IMR-90 (cell line): ENCODE data around the gene SIPA1L3. TPM values are rescaled to one million over a fixed set of nuclear protein-coding genes. Genes with fewer than 3 reads are reported as not detected.

Source experiments
- ATAC-seq: fragments of 200-7000 bp; cut with Tn5 transposase; 2 replicates; pipeline ENCODE4 v1.9.1; 2020; ENCODE audit warnings: low read depth, mild to moderate bottlenecking, moderate library complexity
- BruUV-seq: library from RNA; stranded (reverse); fragments of 400-500 nt; replicated peaks from 2 replicates; lab custom pipeline; 2021; lab: Mats Ljungman, UMichigan
- CTCF ChIA-PET: fragments of 300-600 bp; formaldehyde crosslinking; extraction: SDS; loops from one replicate; lab custom pipeline; 2021; ENCODE audit warnings: antibody characterized with exemption; lab: Yijun Ruan, JAX
- POLR2A ChIA-PET: fragments of 300-600 bp; sonication (Branson Sonifier 250); formaldehyde crosslinking; loops from one replicate; lab custom pipeline; 2022; ENCODE audit warnings: antibody characterized with exemption; ENCODE audit not compliant: unreplicated experiment; lab: Charles Lee
- DNase-seq: peaks from one replicate; pipeline ENCODE4 v3.0.0; 2013
- H2AFZ ChIP-seq: replicated peaks from 2 replicates; pipeline ENCODE3; 2013; ENCODE audit warnings: low read length, mild to moderate bottlenecking; ENCODE audit not compliant: poor library complexity
- H2AK5ac ChIP-seq: 2 replicates; pipeline ENCODE4 v1.6.1; 2013; ENCODE audit warnings: low read depth, low read length, inconsistent platforms
- H2AK9ac ChIP-seq: replicated peaks from 2 replicates; pipeline ENCODE3; 2013; ENCODE audit warnings: mild to moderate bottlenecking, low read depth, low read length, moderate library complexity; ENCODE audit not compliant: poor library complexity
- H2BK120ac ChIP-seq: 2 replicates; pipeline ENCODE4 v1.6.1; 2013; ENCODE audit warnings: low read depth, low read length, inconsistent platforms
- H2BK15ac ChIP-seq: 3 replicates; pipeline ENCODE4 v1.6.1; 2013; ENCODE audit warnings: low read depth, low read length, inconsistent platforms
- H2BK20ac ChIP-seq: 2 replicates; pipeline ENCODE4 v1.6.1; 2013; ENCODE audit warnings: low read depth, mild to moderate bottlenecking, inconsistent platforms, low read length, moderate library complexity
- H2BK5ac ChIP-seq: 2 replicates; pipeline ENCODE4 v1.6.1; 2013; ENCODE audit warnings: mild to moderate bottlenecking, low read depth, low read length, inconsistent platforms; ENCODE audit not compliant: poor library complexity, severe bottlenecking
- H3K14ac ChIP-seq: replicated peaks from 2 replicates; pipeline ENCODE4 v1.6.1; 2013; ENCODE audit warnings: low read depth, low read length, inconsistent platforms
- H3K18ac ChIP-seq: 2 replicates; pipeline ENCODE4 v1.6.1; 2013; ENCODE audit warnings: low read depth, low read length, control low read depth
- H3K23ac ChIP-seq: 2 replicates; pipeline ENCODE4 v1.6.1; 2013; ENCODE audit warnings: low read depth, low read length, inconsistent platforms
- H3K27ac ChIP-seq: 2 replicates; pipeline ENCODE4 v1.5.1; 2013; ENCODE audit warnings: mild to moderate bottlenecking, control low read depth, low read length; ENCODE audit not compliant: insufficient read depth
- H3K27me3 ChIP-seq: 2 replicates; pipeline ENCODE4 v1.6.1; 2013; ENCODE audit warnings: low read length; ENCODE audit not compliant: control insufficient read depth, insufficient read depth
- H3K36me3 ChIP-seq: 2 replicates; pipeline ENCODE4 v1.6.1; 2013; ENCODE audit warnings: low read length, mixed read lengths; ENCODE audit not compliant: control insufficient read depth, insufficient read depth
- H3K4ac ChIP-seq: 2 replicates; pipeline ENCODE4 v1.6.1; 2013; ENCODE audit warnings: low read depth, low read length, inconsistent platforms
- H3K4me1 ChIP-seq: 2 replicates; pipeline ENCODE4 v1.6.1; 2013; ENCODE audit warnings: low read length, mixed read lengths; ENCODE audit not compliant: control insufficient read depth, insufficient read depth
- H3K4me2 ChIP-seq: 2 replicates; pipeline ENCODE4 v1.6.1; 2013; ENCODE audit warnings: low read depth, mild to moderate bottlenecking, control low read depth, low read length, moderate library complexity
- H3K4me3 ChIP-seq: 2 replicates; pipeline ENCODE4 v1.5.1; 2013; ENCODE audit warnings: low read depth, mild to moderate bottlenecking, control low read depth, low read length, moderate library complexity; ENCODE audit not compliant: insufficient read depth
- H3K56ac ChIP-seq: 2 replicates; pipeline ENCODE4 v1.6.1; 2013; ENCODE audit warnings: low read length, inconsistent platforms; ENCODE audit not compliant: insufficient read depth; ENCODE audit errors: extremely low read depth
- H3K79me1 ChIP-seq, 2 experiments: 2 replicates each; pipeline ENCODE4 v1.6.1; 2013; ENCODE audit warnings: low read length in 2 of 2, inconsistent platforms in 1 of 2, low read depth in 1 of 2
- H3K9ac ChIP-seq: 2 replicates; pipeline ENCODE4 v1.6.1; 2013; ENCODE audit warnings: low read depth, low read length, control low read depth
- H3K9me1 ChIP-seq: 2 replicates; pipeline ENCODE4 v1.6.1; 2013; ENCODE audit warnings: low read length, inconsistent platforms; ENCODE audit not compliant: insufficient read depth
- H3K9me3 ChIP-seq: 2 replicates; pipeline ENCODE4 v1.6.1; 2013; ENCODE audit warnings: low read length; ENCODE audit not compliant: control insufficient read depth, insufficient read depth
- H4K20me1 ChIP-seq: 2 replicates; pipeline ENCODE4 v1.6.1; 2013; ENCODE audit warnings: low read length, inconsistent platforms; ENCODE audit not compliant: insufficient read depth
- H4K5ac ChIP-seq: 2 replicates; pipeline ENCODE4 v1.6.1; 2013; ENCODE audit warnings: mild to moderate bottlenecking, low read depth, low read length, control low read depth
- H4K8ac ChIP-seq, 2 experiments: 2 replicates each; pipeline ENCODE4 v1.6.1; 2013; ENCODE audit warnings: low read depth in 2 of 2, low read length in 2 of 2, control low read depth in 1 of 2, inconsistent platforms in 1 of 2
- H4K91ac ChIP-seq: 2 replicates; pipeline ENCODE4 v1.6.1; 2013; ENCODE audit warnings: low read depth, low read length, inconsistent platforms; ENCODE audit not compliant: insufficient read depth
- BHLHE40 ChIP-seq: fragments of 150-350 bp; IDR thresholded peaks from 2 replicates; pipeline ENCODE4 v1.6.1; 2016; ENCODE audit warnings: mild to moderate bottlenecking, low read depth, low read length
- CEBPB ChIP-seq: IDR thresholded peaks from 2 replicates; pipeline ENCODE4 v1.6.1; 2012; ENCODE audit warnings: low read depth, low read length, improper control_type of control experiment
- FOS ChIP-seq: fragments of 150-350 bp; IDR thresholded peaks from 2 replicates; pipeline ENCODE4 v1.6.1; 2016; ENCODE audit warnings: low read depth, low read length
- MAFK ChIP-seq: IDR thresholded peaks from 2 replicates; pipeline ENCODE4 v1.6.1; 2012; ENCODE audit warnings: low read depth, low read length, improper control_type of control experiment
- MXI1 ChIP-seq: IDR thresholded peaks from 2 replicates; pipeline ENCODE4 v1.6.1; 2012; ENCODE audit warnings: low read depth, mild to moderate bottlenecking, low read length, moderate library complexity, borderline replicate concordance
- NFE2L2 ChIP-seq: fragments of 150-350 bp; IDR thresholded peaks from 2 replicates; pipeline ENCODE4 v1.6.1; 2016; ENCODE audit warnings: low read depth, mild to moderate bottlenecking, low read length
- POLR2A ChIP-seq: IDR thresholded peaks from 2 replicates; pipeline ENCODE4 v1.6.1; 2012; ENCODE audit warnings: mild to moderate bottlenecking, low read depth, low read length
- RAD21 ChIP-seq: IDR thresholded peaks from 2 replicates; pipeline ENCODE4 v1.6.1; 2012; ENCODE audit warnings: low read length, improper control_type of control experiment
- RCOR1 ChIP-seq: IDR thresholded peaks from 2 replicates; pipeline ENCODE4 v1.6.1; 2012; ENCODE audit warnings: mild to moderate bottlenecking, low read length, improper control_type of control experiment; ENCODE audit not compliant: insufficient replicate concordance
- RFX5 ChIP-seq: IDR thresholded peaks from 2 replicates; pipeline ENCODE4 v1.8.0; 2012; ENCODE audit warnings: low read depth, mild to moderate bottlenecking, low read length, moderate library complexity
- SMC3 ChIP-seq: fragments of 150-350 bp; IDR thresholded peaks from 2 replicates; pipeline ENCODE4 v1.6.1; 2016; ENCODE audit warnings: low read depth, mild to moderate bottlenecking, antibody characterized with exemption, low read length, moderate library complexity
- WGBS, 2 experiments: methylation state at CpG; one replicate each; pipeline versions ENCODE4 v1.1.5 to v1.1.7; 2013; ENCODE audit warnings: missing lambda C conversion rate in 2 of 2; ENCODE audit not compliant: insufficient read length in 1 of 2; ENCODE audit errors: extremely low coverage in 2 of 2; 5-methylcytosine and 5-hydroxymethylcytosine counted together
- dilution Hi-C: fragments of 300-500 bp; cut with HindIII; formaldehyde crosslinking; loops from one replicate; pipeline ENCODE4 v1.14.3; 2018; ENCODE audit warnings: low sequenced_read_pairs; ENCODE audit not compliant: unreplicated experiment
- in situ Hi-C: fragments of 300-500 bp; cut with MboI; formaldehyde crosslinking; loops from 3 replicates; pipeline ENCODE4 v1.14.3; 2019; ENCODE audit warnings: low sequenced_read_pairs, inconsistent platforms, mixed read lengths
- intact Hi-C: fragments of 100-400 bp; cut with micrococcal nuclease; formaldehyde crosslinking; loops from 2 replicates; pipeline ENCODE4 v1.10.0; 2022
- polyA plus RNA-seq, 3 experiments: library from polyadenylated mRNA; depleted of rRNA; stranded (reverse); fragments of >200 nt; gene quantifications; 2 replicates each; pipeline ENCODE4 v1.2.3, GENCODE V29; 2012; ENCODE audit warnings: low replicate concordance in 1 of 3
- total RNA-seq: library from RNA; depleted of rRNA; stranded (reverse); fragments of >200 nt; gene quantifications from 2 replicates; pipeline ENCODE4 v1.2.3, GENCODE V29; 2012
- TF ChIP-seq, protein P1 (sequence below): fragments of 150-350 bp; IDR thresholded peaks from 2 replicates; pipeline ENCODE4 v1.6.1; 2017; ENCODE audit warnings: mild to moderate bottlenecking, antibody characterized with exemption, low read length, low read depth
- TF ChIP-seq, protein P2 (sequence below): fragments of 150-350 bp; IDR thresholded peaks from 2 replicates; pipeline ENCODE4 v1.6.1; 2016; ENCODE audit warnings: low read depth, mild to moderate bottlenecking, low read length, moderate library complexity, borderline replicate concordance
- TF ChIP-seq, protein P3 (sequence below): conservative IDR thresholded peaks from 2 replicates; pipeline ENCODE4 v1.5.1; 2012; ENCODE audit warnings: mild to moderate bottlenecking, low read depth, low read length, improper control_type of control experiment

SIPA1L3 gene
- total and polyA plus RNA-seq, 2 of the 4 experiments (the other 2 are of a cell fraction) = 4.1 to 9.4 TPM

DNA sequence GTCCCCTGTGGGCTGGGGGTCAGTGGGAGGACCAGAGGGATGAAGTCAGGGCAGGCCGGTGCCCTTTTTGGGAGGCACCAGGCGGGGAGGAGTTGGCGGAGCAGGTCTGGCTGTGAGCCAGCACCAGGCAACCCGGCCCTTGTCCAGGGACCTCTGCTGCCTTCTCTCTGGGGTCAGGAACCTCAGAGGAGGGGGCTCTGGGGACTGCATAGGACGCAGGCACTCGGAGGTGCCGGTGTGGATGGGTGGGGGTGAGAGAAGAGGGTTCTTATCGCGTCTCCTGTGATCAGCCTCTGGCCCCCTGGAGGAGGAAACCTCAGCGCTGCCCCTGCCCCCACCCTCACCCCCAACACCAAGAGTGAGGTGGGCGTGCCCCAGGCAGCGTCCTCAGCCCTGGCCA is 300.5 kb downstream of the SIPA1L3 start:
- DNase-seq (no peak), ATAC-seq (no peak)
- no peak overlapping the region for H3K27ac ChIP-seq
- no peak overlapping the region for H2BK15ac ChIP-seq
- H3K23ac ChIP-seq = no peak overlapping the region
- H2AK5ac ChIP-seq = no peak overlapping the region
- H3K4ac ChIP-seq = no peak overlapping the region
- no peak overlapping the region for H2BK20ac ChIP-seq
- H3K56ac ChIP-seq = no peak overlapping the region
- no peaks in the 10 kb centered on the region for H3K9me3 ChIP-seq
- H3K14ac ChIP-seq = no peak overlapping the region
- H3K4me3 ChIP-seq = no peak overlapping the region
- no TSS peak for BruUV-seq
- no peak overlapping the region for H4K8ac ChIP-seq
- no peak overlapping the region for H3K18ac ChIP-seq
- H2BK120ac ChIP-seq = no peak overlapping the region
- no peak overlapping the region for H3K4me2 ChIP-seq
- H3K79me1 ChIP-seq = no peaks in the 10 kb centered on the region
- no CpG with 5 or more reads among the region's 12 CpGs for WGBS, 2 experiments
- dilution Hi-C loops (no loop called here), intact Hi-C loops (no loop called here), in situ Hi-C loops (no loop called here)
- H2BK5ac ChIP-seq = no peak overlapping the region
- no peaks in the 10 kb centered on the region for H3K9me1 ChIP-seq
- ChIA-PET CTCF (no interaction called here), POLR2A (no interaction called here)
- H3K4me1 ChIP-seq = peaks cover 13% of the 10 kb centered on the region
- no peak overlapping the region for H3K9ac ChIP-seq
- no peaks in the 10 kb centered on the region for H3K27me3 ChIP-seq
- no peak overlapping the region for H4K91ac ChIP-seq
- H2AK9ac ChIP-seq = no peak overlapping the region
- TF ChIP-seq MAFK (no peak), RFX5 (no peak), CEBPB (no peak), NFE2L2 (no peak), MXI1 (no peak), RCOR1 (no peak), RAD21 (no peak), POLR2A (no peak), BHLHE40 (no peak), SMC3 (no peak), FOS (no peak)
- TF ChIP-seq, protein P1, sequence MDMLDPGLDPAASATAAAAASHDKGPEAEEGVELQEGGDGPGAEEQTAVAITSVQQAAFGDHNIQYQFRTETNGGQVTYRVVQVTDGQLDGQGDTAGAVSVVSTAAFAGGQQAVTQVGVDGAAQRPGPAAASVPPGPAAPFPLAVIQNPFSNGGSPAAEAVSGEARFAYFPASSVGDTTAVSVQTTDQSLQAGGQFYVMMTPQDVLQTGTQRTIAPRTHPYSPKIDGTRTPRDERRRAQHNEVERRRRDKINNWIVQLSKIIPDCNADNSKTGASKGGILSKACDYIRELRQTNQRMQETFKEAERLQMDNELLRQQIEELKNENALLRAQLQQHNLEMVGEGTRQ = no peak
- TF ChIP-seq, protein P2, sequence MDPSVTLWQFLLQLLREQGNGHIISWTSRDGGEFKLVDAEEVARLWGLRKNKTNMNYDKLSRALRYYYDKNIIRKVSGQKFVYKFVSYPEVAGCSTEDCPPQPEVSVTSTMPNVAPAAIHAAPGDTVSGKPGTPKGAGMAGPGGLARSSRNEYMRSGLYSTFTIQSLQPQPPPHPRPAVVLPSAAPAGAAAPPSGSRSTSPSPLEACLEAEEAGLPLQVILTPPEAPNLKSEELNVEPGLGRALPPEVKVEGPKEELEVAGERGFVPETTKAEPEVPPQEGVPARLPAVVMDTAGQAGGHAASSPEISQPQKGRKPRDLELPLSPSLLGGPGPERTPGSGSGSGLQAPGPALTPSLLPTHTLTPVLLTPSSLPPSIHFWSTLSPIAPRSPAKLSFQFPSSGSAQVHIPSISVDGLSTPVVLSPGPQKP = no peak
- TF ChIP-seq, protein P3, sequence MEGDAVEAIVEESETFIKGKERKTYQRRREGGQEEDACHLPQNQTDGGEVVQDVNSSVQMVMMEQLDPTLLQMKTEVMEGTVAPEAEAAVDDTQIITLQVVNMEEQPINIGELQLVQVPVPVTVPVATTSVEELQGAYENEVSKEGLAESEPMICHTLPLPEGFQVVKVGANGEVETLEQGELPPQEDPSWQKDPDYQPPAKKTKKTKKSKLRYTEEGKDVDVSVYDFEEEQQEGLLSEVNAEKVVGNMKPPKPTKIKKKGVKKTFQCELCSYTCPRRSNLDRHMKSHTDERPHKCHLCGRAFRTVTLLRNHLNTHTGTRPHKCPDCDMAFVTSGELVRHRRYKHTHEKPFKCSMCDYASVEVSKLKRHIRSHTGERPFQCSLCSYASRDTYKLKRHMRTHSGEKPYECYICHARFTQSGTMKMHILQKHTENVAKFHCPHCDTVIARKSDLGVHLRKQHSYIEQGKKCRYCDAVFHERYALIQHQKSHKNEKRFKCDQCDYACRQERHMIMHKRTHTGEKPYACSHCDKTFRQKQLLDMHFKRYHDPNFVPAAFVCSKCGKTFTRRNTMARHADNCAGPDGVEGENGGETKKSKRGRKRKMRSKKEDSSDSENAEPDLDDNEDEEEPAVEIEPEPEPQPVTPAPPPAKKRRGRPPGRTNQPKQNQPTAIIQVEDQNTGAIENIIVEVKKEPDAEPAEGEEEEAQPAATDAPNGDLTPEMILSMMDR = no peak
- peaks cover 11% of the 10 kb centered on the region for H4K20me1 ChIP-seq
- H2AFZ ChIP-seq = peak overlapping the region; percentile 1
- no peak overlapping the region for H4K5ac ChIP-seq
- H3K36me3 ChIP-seq = peaks cover 13% of the 10 kb centered on the region
